ENCODE measurements around the gene TUBAL3. TPM values are rescaled to one million over a fixed set of nuclear protein-coding genes. Genes with fewer than 3 reads are reported as not detected.
"Not testable (repeated sequence)": the region's sequence is repeated elsewhere in the genome, so short reads cannot be mapped to it uniquely, and the experiment has no call there.

TUBAL3 gene
- total and polyA plus RNA-seq, 9 donors, result 0.15 to 0.34 (median 0.15) TPM; not detected in 6

GRCh38 chr10:5413012-5413938, 8.6 kb upstream of the TUBAL3 start:
- WGBS, 3 donors, result 21 to 22% (median 22%) methylated on average over 19 to 20 of the region's 20 CpGs
- Histone ChIP-seq H3K27ac (no peak overlapping the region), H3K4me3 (peak overlapping the region; percentile 81), H3K4me1 (ENCODE audit: insufficient read depth) (peaks cover 1% of the 10 kb centered on the region), H3K36me3 (no peaks in the 10 kb centered on the region), H3K27me3 (no peaks in the 10 kb centered on the region), H3K9me3 (no peaks in the 10 kb centered on the region)
- TF ChIP-seq CTCF (IDR thresholded peaks at IDR 0.05) (no peak), POLR2A (IDR thresholded peaks at IDR 0.05) (no peak), EP300 (IDR thresholded peaks at IDR 0.05) (no peak)
- peak in 1 of 5 donors; percentile 17 for DNase-seq
- intact Hi-C loops (cut with DNase I), result no loop called here

- Histone ChIP-seq H3K36me3 (no peaks in the 10 kb centered on the region), H3K9me3 (no peaks in the 10 kb centered on the region), H3K4me1 (ENCODE audit: insufficient read depth) (peaks cover 1% of the 10 kb centered on the region), H3K4me3 (peak within 1 kb of the TSS; percentile 81), H3K27me3 (no peaks in the 10 kb centered on the region), H3K27ac (no peak within 1 kb of the TSS)
- WGBS, 3 donors, result 0% methylated on average over 38 to 48 of the region's 48 CpGs
- peak; percentile 79 to 92 (median 88) for DNase-seq
- TF ChIP-seq POLR2A (IDR thresholded peaks at IDR 0.05) (no peak), CTCF (IDR thresholded peaks at IDR 0.05) (no peak), EP300 (IDR thresholded peaks at IDR 0.05) (no peak)
- intact Hi-C loops (cut with DNase I), result no loop called here
Measured at GRCh38 chr10:5412277-5412941, 7.8 kb upstream of the TUBAL3 start, which contains the start of gene NET1. NET1 (plus strand) TSS chr10:5412557; CDS start chr10:5412693, 136 bp downstream.

GRCh38 chr10:5411941-5412276, 7.3 kb upstream of the TUBAL3 start:
- H3K36me3 ChIP-seq, result no peaks in the 10 kb centered on the region
- H3K27me3 ChIP-seq, result no peaks in the 10 kb centered on the region
- no peak for TF ChIP-seq POLR2A (IDR thresholded peaks at IDR 0.05)
- no peak for TF ChIP-seq CTCF (IDR thresholded peaks at IDR 0.05)
- TF ChIP-seq EP300 (IDR thresholded peaks at IDR 0.05), result no peak
- no peaks in the 10 kb centered on the region for H3K9me3 ChIP-seq
- no peak overlapping the region for H3K27ac ChIP-seq
- peak overlapping the region; percentile 81 for H3K4me3 ChIP-seq
- intact Hi-C loops (cut with DNase I), result no loop called here
- WGBS, 3 donors, result 22 to 30% (median 30%) methylated on average over 3 of the region's 3 CpGs
- DNase-seq, result no peak
- peaks cover 1% of the 10 kb centered on the region for H3K4me1 ChIP-seq (ENCODE audit: insufficient read depth)

- DNase-seq; H3K27me3 ChIP-seq; H3K4me1 ChIP-seq (ENCODE audit: insufficient read depth); H3K36me3 ChIP-seq; H3K4me3 ChIP-seq; intact Hi-C loops (cut with DNase I); H3K9me3 ChIP-seq; H3K27ac ChIP-seq: not testable (repeated sequence)
Measured at GRCh38 chr10:5410787-5411186, 6.2 kb upstream of the TUBAL3 start.

- Histone ChIP-seq H3K36me3 (no peaks in the 10 kb centered on the region), H3K27me3 (no peaks in the 10 kb centered on the region), H3K9me3 (no peaks in the 10 kb centered on the region), H3K27ac (no peak overlapping the region), H3K4me3 (no peak overlapping the region), H3K4me1 (ENCODE audit: insufficient read depth) (no peaks in the 10 kb centered on the region)
- intact Hi-C loops (cut with DNase I), result no loop called here
- 31 to 42% (median 33%) methylated on average over 1 of the region's 1 CpG for WGBS, 3 donors
- TF ChIP-seq EP300 (IDR thresholded peaks at IDR 0.05) (no peak), POLR2A (IDR thresholded peaks at IDR 0.05) (no peak), CTCF (IDR thresholded peaks at IDR 0.05) (no peak)
- no peak for DNase-seq
Measured at GRCh38 chr10:5406918-5407317, 2.3 kb upstream of the TUBAL3 start.

All from ovary (tissue), 9 donors.